GM19372 (cell line): ENCODE data around the gene FAM114A1.

Source experiments
- ATAC-seq: cut with Tn5 transposase; IDR thresholded peaks from one replicate; pipeline ENCODE4 v1.9.1; 2021; ENCODE audit warnings: mild to moderate bottlenecking, low read depth, moderate library complexity; ENCODE audit not compliant: unreplicated experiment

FAM114A1 gene

DNA sequence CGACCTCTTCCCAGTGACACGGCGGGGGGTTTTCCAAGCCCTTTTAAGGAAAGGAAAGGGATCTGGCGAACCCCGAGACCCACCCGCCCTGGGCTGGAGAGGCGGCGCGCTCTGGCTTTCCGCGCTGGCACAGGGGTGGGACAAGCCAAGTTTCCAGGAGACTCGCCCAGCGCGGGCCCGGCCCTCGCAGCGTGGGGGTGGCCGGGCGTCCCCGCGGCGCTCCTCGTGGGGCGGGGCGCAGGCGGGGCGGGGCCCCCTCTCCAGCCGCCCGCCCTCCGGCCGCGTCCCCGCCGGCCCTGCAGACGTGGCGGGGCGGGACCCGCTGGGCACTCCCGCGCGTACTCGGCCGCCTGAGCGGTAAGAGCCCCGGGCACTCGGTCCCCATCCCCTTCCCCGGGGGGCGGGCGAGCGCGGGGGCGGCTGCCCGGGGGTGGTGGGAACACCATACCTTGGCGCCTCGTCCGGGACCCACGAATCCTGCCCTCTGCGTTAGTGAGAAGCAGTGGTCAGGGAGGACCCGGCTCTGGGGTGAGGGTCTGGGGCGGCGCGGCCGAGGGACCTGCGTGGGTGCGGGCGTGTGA, at the start of gene FAM114A1:
Gene FAM114A1 (plus strand): TSS at position 329 of the 581 bp plus-strand sequence. CDS start 10,273 bp downstream, outside the sequence.
- peak; percentile 84 for ATAC-seq

DNA sequence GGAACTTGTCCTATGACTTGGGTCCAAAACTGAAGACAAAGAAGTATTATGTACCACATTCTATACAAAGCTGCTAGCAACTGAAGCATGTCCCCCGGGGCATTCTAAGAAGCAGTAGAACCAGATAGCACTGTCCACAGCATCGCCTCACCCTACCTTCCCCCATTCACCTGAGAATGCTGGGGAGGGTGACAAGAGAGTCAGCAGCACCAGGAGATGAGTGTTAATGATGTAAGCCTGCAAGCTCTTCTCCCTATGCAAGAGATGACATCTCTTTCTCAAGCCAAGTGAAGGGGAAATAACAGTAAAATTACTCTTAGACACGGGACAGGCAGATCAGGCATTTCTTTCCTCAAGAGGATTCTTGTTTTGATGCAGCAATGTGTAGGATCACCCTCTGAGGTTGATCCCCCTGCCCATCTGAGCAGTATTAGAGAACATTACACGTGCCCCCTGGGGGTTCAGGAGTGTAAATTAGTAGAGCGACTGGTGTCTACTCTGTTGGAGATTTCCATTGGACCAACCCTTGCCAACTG, 49.1 kb upstream of the FAM114A1 start:
- ATAC-seq, result no peak

DNA sequence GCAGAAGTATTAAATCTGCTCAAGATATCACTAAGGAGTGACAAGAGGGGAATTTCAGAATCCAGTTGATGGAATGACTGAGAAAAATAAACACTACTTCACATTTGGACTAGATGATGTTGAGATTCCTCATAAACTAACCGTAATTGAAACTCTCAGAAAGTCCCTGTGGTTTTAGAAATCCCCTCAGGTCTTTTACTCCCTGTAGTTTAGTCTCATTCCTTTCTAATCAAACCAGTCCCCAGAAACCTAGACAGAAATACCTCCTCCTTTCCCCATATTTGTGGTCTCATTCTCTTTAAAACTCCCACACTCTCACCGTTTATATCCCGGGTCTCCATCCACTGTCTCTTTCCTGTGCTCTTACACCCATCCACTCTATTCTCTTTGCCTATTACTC, 48.0 kb upstream of the FAM114A1 start:
- ATAC-seq, result no peak

DNA sequence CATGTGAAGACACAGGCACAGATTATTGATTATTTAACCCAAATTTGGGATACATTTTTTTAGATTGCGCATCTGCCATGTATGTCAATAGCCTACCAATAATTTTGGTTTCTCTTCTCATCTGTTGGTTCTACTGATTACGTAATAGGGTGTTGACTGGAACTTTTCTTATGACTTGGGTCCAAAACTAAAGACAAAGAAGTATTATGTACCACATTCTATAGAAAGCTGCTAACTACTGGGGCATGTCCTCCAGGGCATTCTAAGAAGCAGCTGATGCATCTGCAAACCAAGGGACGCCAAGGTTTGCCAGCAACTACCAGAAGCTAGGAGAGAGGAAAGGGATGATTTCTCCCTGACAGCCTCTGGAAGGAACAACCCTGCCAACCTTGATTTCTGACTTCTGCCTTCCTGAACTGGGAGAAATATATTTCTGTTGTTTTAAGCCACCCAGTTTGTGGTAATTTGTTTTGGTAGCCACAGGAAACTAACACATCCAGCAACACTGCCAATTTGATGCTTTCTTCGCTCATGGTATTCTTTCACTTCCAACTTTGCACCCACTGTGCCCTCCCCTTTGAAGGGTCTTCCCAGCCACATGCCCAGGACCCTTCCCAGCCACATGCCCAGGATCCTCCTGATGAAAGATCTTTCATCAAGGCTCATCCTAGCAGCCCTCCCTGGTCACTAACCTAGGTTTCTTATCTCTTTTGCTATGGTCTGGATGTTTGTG, 47.1 kb upstream of the FAM114A1 start:
- ATAC-seq, result no peak

DNA sequence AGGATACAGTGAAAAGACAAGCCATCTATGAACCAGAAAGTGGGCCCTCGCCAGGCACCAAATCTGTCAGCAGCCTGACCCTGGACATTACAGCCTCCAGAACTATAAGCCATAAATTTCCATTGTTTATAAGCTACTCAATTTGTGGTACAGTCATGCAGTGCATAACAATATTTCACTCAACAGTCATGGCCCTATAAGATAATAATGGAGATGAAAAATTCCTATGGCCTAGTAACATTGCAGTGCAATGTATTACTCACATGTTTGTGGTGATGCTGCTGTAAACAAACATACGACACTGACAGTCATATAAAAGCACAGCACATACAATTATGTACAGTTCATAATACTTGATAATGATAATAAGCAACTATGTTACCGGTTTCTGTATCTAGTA, 45.9 kb upstream of the FAM114A1 start:
- no peak for ATAC-seq

DNA sequence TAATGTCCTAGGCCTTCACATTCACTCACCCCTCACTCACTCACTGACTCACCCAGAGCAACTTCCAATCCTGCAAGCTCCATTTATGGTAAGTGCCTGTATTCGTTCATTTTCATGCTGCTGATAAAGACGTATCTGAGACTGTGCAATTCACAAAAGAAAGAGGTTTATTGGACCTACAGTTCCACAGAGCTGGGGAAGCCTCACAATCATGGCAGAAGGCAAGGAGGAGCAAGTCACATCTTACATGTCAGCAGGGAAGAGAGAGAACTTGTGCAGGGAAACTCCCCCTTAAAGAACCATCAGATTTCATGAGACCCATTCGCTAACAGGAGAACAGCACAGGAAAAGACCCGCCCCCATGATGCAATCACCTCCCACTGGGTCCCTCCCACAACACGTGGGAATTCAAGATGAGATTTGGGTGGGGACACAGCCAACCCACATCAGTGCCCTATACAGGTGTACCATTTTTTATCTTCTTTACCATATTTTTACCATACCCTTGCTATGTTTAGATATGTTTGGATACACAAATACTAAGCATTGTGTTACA, 44.8 kb upstream of the FAM114A1 start:
- no peak for ATAC-seq

DNA sequence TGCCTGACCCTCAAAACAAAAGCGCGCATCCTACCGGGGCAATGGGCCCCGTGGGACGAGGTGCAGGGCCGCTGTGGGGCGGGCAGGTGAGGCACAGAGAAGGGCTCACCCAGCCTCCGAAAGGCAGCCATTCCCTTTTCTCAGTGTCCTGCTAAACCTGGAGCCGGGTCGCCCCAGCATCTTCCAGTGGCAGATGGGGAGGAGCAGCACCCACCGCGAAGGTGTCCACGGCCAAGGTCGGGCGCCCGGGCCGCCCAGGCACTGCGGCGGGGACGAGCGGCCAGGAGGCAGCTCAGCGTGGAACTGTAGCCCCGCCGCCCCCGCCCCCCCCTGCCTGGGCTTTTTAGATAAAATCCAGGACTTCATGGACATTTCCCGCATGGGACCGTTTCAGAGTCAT, 43.8 kb upstream of the FAM114A1 start:
- no peak for ATAC-seq

DNA sequence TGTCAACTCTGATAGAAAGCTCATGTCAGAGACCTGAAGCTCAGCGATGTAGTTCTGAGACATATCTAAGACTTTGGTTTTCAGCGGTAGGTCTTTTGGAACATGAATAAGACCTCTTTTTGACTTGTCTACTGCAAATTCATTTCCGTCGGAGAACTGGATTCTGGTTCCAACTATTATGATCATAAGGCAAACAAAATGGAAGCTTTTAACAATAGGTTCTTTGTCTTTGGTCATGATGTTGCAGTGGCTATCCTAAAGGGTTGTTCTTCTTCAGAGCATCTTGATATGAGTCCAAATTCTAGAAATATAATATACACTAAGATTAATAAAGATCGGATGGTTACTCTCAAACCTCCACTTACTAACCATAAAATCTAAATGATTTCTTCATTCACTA, 38.4 kb upstream of the FAM114A1 start:
- no peak for ATAC-seq

DNA sequence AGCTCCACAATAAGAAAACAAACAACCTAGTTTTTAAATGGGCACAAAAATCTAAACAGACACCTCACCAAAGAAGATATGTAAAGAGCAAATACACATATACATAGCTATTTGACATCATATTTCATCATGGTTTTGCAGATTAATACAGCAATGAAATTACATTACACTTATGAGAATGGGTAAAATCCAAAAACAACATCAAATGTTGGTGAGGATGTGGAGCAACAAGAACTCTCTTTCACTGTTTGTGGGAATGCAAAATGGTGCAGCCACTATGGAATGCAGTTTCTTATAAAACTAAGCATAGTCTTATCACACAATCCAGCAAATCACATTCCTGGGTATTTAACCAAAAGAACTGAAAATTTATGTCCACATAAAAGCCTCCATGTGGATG, 36.0 kb upstream of the FAM114A1 start:
- no peak for ATAC-seq

DNA sequence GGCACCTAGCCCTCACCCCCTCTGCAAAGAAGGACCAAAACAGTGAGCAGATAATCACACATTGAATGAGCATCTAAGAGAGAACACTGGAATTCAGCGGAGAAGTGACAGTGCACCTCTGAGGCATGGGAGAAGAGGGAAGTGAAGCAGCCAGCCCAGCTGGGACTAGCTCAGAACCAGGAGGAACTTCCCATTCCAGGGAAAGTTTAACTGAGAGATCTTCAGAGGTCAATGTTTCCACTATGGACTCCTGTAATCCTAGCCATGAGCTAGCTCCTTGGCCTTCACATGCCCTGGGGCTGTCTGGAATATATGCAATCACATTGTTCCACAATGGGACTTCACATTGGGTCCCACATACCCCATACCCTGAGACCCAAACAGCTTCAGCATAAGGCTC, 35.4 kb upstream of the FAM114A1 start:
- no peak for ATAC-seq

DNA sequence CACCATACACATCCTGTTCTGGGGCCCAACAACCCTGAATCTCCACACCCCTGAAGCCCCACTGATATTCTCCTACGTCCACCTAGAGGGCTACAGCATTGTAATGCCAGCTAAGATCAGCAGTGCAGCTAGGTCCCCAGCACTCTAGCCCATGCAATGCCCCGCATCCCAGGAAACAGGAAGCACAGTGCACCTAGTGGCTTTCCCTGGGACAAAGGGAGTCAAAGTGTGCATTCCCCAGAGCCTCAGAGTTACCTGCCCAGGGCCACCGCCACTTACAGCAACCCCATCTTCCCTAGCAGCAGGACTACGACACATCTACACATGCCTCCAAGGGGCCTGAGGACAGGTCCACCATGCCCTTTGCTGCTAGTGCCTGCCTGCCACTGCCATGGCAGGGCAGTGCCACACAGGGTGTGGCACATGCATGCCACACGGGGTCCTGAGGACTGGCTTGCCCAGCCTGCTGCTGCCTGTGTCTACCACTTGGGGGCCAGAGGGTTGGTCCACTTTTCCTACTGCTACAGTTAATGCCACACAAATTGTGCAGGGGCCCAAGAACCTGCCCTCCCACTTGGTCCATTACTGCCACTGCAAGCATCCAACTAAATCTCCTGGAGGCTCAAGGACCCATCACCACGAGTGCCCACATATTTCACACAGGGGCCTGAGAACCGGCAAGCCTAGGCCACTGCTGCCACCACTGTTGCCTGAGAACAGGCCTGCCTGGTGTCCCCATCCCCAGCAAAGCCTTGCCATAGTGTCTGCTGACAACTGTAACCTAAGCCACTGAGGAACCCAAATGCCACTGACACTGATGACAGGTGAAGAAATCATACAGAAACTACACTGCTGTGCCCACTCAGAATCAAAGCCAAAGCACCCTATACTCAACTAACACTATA, 34.7 kb upstream of the FAM114A1 start:
- ATAC-seq, result no peak

DNA sequence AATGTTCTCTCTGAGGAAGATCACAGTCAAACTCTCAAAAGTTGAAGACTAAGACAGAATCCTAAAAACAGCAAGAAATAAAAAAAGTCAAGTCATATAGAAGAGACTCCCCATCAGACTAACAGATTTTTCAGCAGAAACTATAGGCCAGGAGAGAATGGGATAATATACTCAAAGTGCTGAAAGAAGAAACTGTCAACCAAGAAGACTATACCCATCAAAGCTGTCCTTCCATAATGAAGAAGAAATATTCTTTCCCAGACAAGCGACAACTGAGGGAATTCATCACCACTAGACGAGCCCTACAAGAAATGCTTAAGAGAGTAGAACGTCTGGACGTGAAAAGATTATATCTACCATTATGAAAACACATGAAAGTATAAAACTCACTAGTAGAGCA, 33.0 kb upstream of the FAM114A1 start:
- ATAC-seq, result no peak

DNA sequence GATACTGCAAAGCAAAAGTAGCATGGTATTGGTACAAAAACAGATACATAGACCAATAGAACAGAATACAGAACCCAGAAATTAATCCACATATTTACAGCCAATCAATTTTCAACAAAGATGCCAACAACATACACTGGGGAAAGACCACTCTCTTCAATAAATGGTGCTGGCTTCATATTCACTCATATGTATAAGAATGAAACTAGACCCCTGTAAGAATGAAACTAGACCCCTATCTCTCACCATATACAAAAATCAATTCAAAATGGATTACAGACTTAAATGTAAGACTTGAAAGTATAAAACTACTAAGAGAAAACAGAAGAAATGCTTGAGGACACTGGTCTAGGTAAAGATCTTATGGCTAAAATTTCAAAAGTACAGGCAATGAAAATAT, 30.3 kb upstream of the FAM114A1 start:
- ATAC-seq, result no peak

DNA sequence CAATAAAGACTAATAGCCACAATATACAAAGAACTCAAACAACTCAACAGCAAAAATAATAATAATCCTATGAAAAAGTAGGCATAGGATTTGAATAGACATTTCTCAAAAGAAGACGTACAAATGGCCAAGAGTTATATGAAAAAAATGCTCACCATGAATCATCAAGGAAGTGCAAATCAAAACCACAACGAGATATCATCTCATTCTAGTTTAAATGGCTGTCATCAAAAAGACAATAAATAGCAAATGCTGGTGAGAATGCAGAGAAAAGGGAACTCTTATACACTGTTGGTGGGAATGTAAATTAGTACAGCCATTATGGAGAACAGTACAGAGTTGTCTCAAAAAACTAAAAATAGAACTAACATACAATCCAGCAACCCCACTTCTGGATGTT, 29.8 kb upstream of the FAM114A1 start:
- ATAC-seq, result no peak

DNA sequence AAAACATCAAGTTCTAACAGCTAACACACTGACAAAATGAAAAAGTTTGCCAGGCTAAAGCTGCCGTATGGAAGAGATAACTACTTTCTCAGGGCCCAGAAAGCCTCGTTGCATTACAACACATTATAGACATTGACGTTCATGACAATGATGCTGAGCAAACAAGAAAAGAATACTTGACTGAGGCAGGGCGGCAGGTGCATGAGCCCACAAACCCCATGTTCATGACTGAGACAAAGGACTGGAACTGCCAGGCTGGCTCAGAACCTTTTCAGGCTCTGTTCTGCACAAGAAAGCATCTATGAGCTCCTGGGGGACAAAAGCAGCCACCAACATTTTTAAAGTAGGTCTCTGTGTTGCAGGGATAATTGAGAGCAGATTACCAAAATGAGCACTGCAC, 24.6 kb upstream of the FAM114A1 start:
- ATAC-seq, result no peak

DNA sequence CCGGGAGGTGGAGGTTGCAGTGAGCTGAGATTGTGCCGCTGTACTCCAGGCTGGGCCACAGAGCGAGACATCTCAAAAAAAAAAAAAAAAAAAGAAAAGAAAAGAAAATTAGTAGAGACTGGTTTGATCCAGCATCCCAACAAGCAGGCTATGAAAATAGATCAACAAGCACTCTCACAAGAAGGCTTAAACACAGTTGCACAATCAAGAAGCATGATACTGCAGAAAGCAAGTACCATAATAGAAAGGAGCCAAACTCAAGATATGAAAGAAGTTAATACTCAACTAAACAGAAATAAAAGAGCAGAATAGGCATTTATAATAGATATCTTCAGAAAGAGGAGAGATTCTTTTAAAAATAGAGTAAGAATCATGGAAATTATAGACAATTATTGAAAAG, 21.6 kb upstream of the FAM114A1 start:
- no peak for ATAC-seq

DNA sequence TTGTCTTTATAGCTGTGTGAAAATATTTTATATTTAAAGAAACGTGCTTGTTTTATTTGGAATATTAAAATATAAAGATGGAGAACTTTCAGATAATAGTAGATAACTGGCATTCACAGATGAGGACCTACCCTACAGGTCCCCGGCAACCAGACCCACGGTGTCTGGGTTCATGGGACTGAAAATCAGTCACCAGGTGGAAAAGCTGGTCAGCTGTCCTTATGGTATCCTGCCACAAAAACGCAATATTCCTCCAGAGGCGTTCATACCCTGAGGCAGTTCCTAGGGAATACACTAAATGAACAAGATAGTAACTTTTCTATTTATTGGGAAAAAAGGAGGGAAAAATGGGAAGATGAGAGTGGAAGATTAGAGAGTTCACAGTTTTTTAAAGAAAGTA, 12.1 kb upstream of the FAM114A1 start:
- ATAC-seq, result no peak

DNA sequence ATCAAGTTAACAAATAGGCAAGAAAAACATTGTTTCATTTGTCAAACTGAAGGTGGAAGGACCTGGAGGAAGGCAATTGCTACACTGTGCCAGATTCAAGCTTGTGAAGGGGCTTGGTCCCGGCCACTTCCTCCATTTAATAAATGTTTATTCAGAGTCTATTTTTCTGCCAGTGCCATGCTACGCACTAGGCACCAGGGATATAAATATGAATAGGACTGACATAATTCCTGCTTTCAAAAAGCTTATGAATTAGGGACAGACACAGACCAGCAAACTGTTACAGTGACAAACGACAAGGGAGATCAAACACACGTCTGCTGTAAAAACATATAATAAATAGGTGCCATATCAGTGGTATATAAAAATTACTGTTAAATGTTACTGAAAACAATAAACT, 11.6 kb upstream of the FAM114A1 start:
- ATAC-seq, result no peak

DNA sequence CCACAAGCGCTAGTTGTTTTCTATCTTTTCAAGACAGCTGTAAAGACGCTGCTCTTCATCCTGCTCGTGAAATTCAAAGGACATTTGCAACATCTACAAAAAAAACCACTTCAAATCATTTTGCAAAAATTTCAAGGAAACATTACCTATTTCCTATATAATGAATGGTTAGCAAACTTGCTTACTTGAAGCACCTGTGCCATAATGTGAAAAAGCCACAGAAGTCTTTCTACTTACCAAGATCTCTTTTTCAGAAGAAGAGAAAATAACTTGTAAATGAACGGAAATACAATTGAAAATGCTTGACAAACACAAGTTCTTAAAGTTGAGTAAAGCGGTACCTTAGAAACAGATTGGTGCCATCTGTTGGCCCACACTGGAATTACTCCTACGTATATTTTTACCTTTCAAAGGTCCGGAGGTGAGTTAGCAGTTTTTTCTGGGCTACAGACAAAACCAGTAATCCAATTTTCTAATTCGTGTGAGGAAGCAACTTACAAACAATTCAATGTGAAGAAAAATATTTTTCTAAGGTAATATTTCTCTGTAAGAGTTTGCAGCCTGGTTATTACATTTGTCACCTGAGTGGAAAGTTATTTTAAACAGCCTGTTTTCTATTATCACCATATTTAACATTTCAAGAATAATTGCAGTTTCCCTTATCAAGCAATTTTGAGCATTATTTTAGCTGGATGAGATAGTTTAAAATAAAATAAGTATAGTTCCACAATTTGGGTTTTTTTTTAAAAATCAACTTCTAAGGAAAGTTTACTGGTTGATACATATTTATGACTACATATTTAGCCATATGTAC, 10.9 kb upstream of the FAM114A1 start, which contains the start of gene TLR6:
Gene TLR6 (minus strand): TSS at position 294 of the 814 bp plus-strand sequence. CDS start 27,344 bp downstream, outside the sequence.
- ATAC-seq, result peak; percentile 36
